Trophoblast cell (in vitro differentiated cells and primary cell): ENCODE data around the gene KRT83.

ENCODE experiments used
- DNase-seq, 2 donors: peaks; one replicate each; pipeline ENCODE4 v3.0.0-alpha.2; 2016
- H2AFZ ChIP-seq: 2 replicates; pipeline ENCODE4 v1.6.1; 2013; ENCODE audit warnings: low read length, moderate library complexity, mild to moderate bottlenecking; ENCODE audit not compliant: insufficient read depth, poor library complexity
- H2AK5ac ChIP-seq: 2 replicates; pipeline ENCODE4 v1.6.1; 2013; ENCODE audit warnings: mild to moderate bottlenecking, low read length
- H2BK120ac ChIP-seq: 2 replicates; pipeline ENCODE4 v1.6.1; 2013; ENCODE audit warnings: low read length, mild to moderate bottlenecking, moderate library complexity; ENCODE audit not compliant: insufficient read depth, poor library complexity
- H2BK12ac ChIP-seq: 2 replicates; pipeline ENCODE4 v1.6.1; 2013; ENCODE audit warnings: mild to moderate bottlenecking, low read length, moderate library complexity
- H2BK5ac ChIP-seq: 2 replicates; pipeline ENCODE4 v1.6.1; 2013; ENCODE audit warnings: low read length, low read depth, moderate library complexity, mild to moderate bottlenecking; ENCODE audit not compliant: poor library complexity
- H3K14ac ChIP-seq: 2 replicates; pipeline ENCODE4 v1.6.1; 2013; ENCODE audit warnings: mild to moderate bottlenecking, low read length
- H3K18ac ChIP-seq: 2 replicates; pipeline ENCODE4 v1.6.1; 2013; ENCODE audit warnings: mild to moderate bottlenecking, low read length
- H3K23ac ChIP-seq: 2 replicates; pipeline ENCODE4 v1.6.1; 2013; ENCODE audit warnings: low read length
- H3K27ac ChIP-seq: 2 replicates; pipeline ENCODE4 v1.5.1; 2013; ENCODE audit warnings: low read depth, mild to moderate bottlenecking, inconsistent platforms, low read length, moderate library complexity
- H3K27me3 ChIP-seq: 2 replicates; pipeline ENCODE4 v1.6.1; 2013; ENCODE audit warnings: inconsistent platforms, mild to moderate bottlenecking, low read length, moderate library complexity; ENCODE audit not compliant: insufficient read depth
- H3K36me3 ChIP-seq, 2 experiments: 1 replicate in 1 of 2; 2 replicates in 1 of 2; pipeline ENCODE4 v1.6.1; 2013; ENCODE audit warnings: low read length in 2 of 2, mild to moderate bottlenecking in 2 of 2, moderate library complexity in 1 of 2; ENCODE audit not compliant: insufficient read depth in 2 of 2, control insufficient read depth in 1 of 2
- H3K4ac ChIP-seq: 2 replicates; pipeline ENCODE4 v1.6.1; 2013; ENCODE audit warnings: low read depth, mild to moderate bottlenecking, low read length, moderate library complexity
- H3K4me1 ChIP-seq, 2 experiments: 1 replicate in 1 of 2; 2 replicates in 1 of 2; pipeline ENCODE4 v1.6.1; 2013; ENCODE audit warnings: low read length in 2 of 2, mild to moderate bottlenecking in 2 of 2, moderate library complexity in 1 of 2; ENCODE audit not compliant: insufficient read depth in 2 of 2, control insufficient read depth in 1 of 2
- H3K4me2 ChIP-seq: 2 replicates; pipeline ENCODE4 v1.6.1; 2013; ENCODE audit warnings: inconsistent platforms, mild to moderate bottlenecking, low read length, moderate library complexity
- H3K4me3 ChIP-seq: 2 replicates; pipeline ENCODE4 v1.5.1; 2013; ENCODE audit warnings: mild to moderate bottlenecking, low read depth, low read length, inconsistent platforms
- H3K79me1 ChIP-seq: one replicate; pipeline ENCODE4 v1.6.1; 2013; ENCODE audit warnings: low read length
- H3K79me2 ChIP-seq: 2 replicates; pipeline ENCODE4 v1.6.1; 2013; ENCODE audit warnings: low read length, mild to moderate bottlenecking; ENCODE audit not compliant: control insufficient read depth, insufficient read depth, poor library complexity
- H3K9ac ChIP-seq: 2 replicates; pipeline ENCODE4 v1.6.1; 2013; ENCODE audit warnings: mild to moderate bottlenecking, low read length
- H3K9me3 ChIP-seq: 2 replicates; pipeline ENCODE4 v1.6.1; 2013; ENCODE audit warnings: low read depth, mild to moderate bottlenecking, control low read depth, inconsistent platforms, low read length; ENCODE audit not compliant: insufficient read depth
- H4K12ac ChIP-seq: 2 replicates; pipeline ENCODE4 v1.6.1; 2013; ENCODE audit warnings: low read depth, mild to moderate bottlenecking, low read length, moderate library complexity
- H4K8ac ChIP-seq: 2 replicates; pipeline ENCODE4 v1.6.1; 2013; ENCODE audit warnings: low read depth, mild to moderate bottlenecking, low read length, moderate library complexity
- H4K91ac ChIP-seq: one replicate; pipeline ENCODE4 v1.6.1; 2013; ENCODE audit warnings: low read depth, mild to moderate bottlenecking, low read length, moderate library complexity
- WGBS: extraction: QIAGEN DNeasy Blood & Tissue Kit; methylation state at CpG from one replicate; pipeline ENCODE4 v1.1.7; 2013; ENCODE audit warnings: missing lambda C conversion rate; ENCODE audit not compliant: insufficient read length, insufficient coverage; ENCODE audit errors: extremely low coverage; 5-methylcytosine and 5-hydroxymethylcytosine counted together

KRT83 gene

DNA sequence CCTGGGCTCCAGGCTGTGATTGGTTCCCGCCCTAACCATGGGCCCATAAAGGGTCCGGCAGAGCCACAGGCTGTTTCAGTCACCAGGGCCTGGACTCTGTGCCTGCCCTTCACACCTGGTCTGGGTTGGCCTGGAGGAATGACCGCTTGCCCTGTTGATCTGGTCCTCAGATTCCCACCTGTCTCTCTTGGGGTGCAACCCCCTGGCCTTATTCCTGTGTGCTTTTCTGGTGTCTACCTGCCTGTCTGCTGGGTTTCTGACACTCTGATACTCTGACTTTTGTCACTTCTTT is 2.9 kb upstream of the KRT83 start:
- H3K36me3 ChIP-seq, result no peaks in the 10 kb centered on the region
- no peak overlapping the region for H4K12ac ChIP-seq
- no peak overlapping the region for H3K4ac ChIP-seq
- no peak overlapping the region for H3K23ac ChIP-seq
- H4K91ac ChIP-seq, result no peak overlapping the region
- no CpG with 5 or more reads among the region's 3 CpGs for WGBS
- H2AFZ ChIP-seq, result no peak overlapping the region
- no peak overlapping the region for H3K27ac ChIP-seq
- peaks cover 2% of the 10 kb centered on the region for H3K9me3 ChIP-seq
- H3K4me3 ChIP-seq, result no peak overlapping the region
- no peaks in the 10 kb centered on the region for H3K79me2 ChIP-seq
- DNase-seq, result no peak
- H2BK120ac ChIP-seq, result no peak overlapping the region
- no peak overlapping the region for H4K8ac ChIP-seq
- H2AK5ac ChIP-seq, result no peak overlapping the region
- H2BK12ac ChIP-seq, result no peak overlapping the region
- no peaks in the 10 kb centered on the region for H3K4me1 ChIP-seq
- H3K79me1 ChIP-seq, result no peaks in the 10 kb centered on the region
- no peak overlapping the region for H2BK5ac ChIP-seq
- no peak overlapping the region for H3K4me2 ChIP-seq
- H3K9ac ChIP-seq, result no peak overlapping the region
- no peak overlapping the region for H3K14ac ChIP-seq
- no peaks in the 10 kb centered on the region for H3K27me3 ChIP-seq
- no peak overlapping the region for H3K18ac ChIP-seq

DNA sequence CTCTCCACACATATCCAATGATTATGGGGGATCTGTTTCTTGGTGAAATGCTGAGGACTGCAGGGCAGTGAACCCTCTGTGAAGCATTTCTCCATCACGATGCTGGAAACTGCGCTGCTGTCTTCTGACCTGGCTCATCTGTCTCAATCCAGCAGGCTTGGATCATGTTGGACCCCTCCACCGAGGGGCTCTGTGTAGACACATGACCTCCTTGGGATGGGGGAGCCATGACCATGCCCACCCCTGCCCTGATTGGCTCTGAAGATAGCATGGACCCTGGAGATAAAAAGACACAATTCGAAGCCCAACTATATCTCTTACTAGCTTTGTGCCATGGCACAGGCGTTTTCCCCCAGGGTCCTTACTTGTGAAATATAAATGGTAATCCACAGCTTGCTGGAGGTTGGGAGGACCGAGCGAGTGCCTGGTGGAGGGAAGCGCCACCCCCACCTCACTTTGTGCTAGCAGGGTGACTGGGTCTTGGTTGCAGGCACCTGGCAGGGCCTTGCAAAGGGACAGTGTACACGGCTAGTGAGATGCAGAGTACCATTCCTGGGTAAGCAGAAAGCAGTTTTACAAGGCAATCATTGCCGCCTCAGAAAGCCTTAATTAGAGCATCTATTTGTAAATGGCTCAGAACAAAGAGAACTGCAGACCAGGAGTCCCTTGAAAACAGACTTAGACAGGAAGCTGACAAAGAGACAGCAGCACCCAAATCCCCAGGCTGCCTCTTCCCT is 2.4 kb upstream of the KRT83 start:
- Histone ChIP-seq H4K12ac (no peak overlapping the region), H3K23ac (no peak overlapping the region), H3K4ac (no peak overlapping the region), H3K9me3 (peaks cover 2% of the 10 kb centered on the region), H2AFZ (no peak overlapping the region), H2BK12ac (no peak overlapping the region), H3K36me3 (no peaks in the 10 kb centered on the region), H3K27me3 (no peaks in the 10 kb centered on the region), H3K9ac (no peak overlapping the region), H3K27ac (no peak overlapping the region), H2BK5ac (no peak overlapping the region), H3K4me1 (no peaks in the 10 kb centered on the region), H3K18ac (no peak overlapping the region), H3K79me2 (no peaks in the 10 kb centered on the region), H4K8ac (no peak overlapping the region), H3K4me2 (no peak overlapping the region), H3K14ac (no peak overlapping the region), H3K79me1 (no peaks in the 10 kb centered on the region), H4K91ac (no peak overlapping the region), H2BK120ac (no peak overlapping the region), H3K4me3 (no peak overlapping the region), H2AK5ac (no peak overlapping the region)
- DNase-seq, result no peak
- no CpG with 5 or more reads among the region's 10 CpGs for WGBS

DNA sequence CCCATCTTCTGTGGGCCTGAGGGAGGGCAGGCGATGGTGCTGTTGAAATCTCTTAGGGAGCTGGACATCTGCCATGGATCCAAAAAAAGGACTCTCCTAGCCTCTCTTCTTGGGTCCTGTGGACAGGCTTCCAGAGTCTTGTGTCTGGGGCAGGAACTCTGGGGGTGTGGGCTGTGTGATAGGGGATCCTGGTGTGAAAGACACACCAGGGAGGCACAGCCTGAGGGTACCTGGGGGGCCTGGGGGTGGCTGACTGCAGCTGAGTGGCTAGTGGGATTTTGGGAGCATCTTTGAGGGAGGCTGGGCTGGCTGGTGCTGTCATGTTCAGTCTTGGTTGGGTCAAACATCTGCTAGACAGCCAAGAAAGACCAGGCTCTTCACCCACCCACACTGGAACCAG is 1.8 kb upstream of the KRT83 start:
- Histone ChIP-seq H2BK120ac (no peak overlapping the region), H3K4me1 (no peaks in the 10 kb centered on the region), H3K36me3 (no peaks in the 10 kb centered on the region), H3K4me2 (no peak overlapping the region), H3K27me3 (no peaks in the 10 kb centered on the region), H4K8ac (no peak overlapping the region), H4K91ac (no peak overlapping the region), H3K14ac (no peak overlapping the region), H2AK5ac (no peak overlapping the region), H3K4me3 (no peak overlapping the region), H3K27ac (no peak overlapping the region), H2AFZ (no peak overlapping the region), H3K79me2 (no peaks in the 10 kb centered on the region), H3K9me3 (peaks cover 2% of the 10 kb centered on the region), H3K79me1 (no peaks in the 10 kb centered on the region), H3K18ac (no peak overlapping the region), H2BK5ac (no peak overlapping the region), H4K12ac (no peak overlapping the region), H3K4ac (no peak overlapping the region), H2BK12ac (no peak overlapping the region), H3K23ac (no peak overlapping the region), H3K9ac (no peak overlapping the region)
- DNase-seq, result no peak
- no CpG with 5 or more reads among the region's 1 CpG for WGBS

DNA sequence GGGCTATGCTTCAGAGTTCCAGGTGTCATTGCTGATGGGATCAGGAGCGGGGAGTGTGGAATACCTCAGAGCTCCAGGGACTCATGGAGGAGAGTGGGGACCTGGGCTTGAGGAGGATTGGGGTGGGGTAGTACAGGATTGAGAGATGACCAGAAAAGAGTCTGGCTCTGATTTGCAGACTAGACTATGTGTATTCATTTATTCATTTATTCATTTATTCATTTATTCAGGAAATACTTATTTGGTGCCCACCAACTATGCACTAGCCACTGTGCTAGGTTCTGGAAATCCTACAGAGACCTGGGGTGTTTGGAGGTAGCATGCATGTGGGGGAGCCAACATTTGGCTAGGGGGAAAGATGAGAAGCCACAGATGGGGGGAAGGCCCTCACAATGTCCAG is 871 bp upstream of the KRT83 start:
- Histone ChIP-seq H2BK12ac (no peak overlapping the region), H4K91ac (no peak overlapping the region), H3K9me3 (peaks cover 2% of the 10 kb centered on the region), H3K9ac (no peak overlapping the region), H3K4me3 (no peak overlapping the region), H3K23ac (no peak overlapping the region), H4K12ac (no peak overlapping the region), H3K36me3 (no peaks in the 10 kb centered on the region), H3K14ac (no peak overlapping the region), H3K4me2 (no peak overlapping the region), H4K8ac (no peak overlapping the region), H3K18ac (no peak overlapping the region), H3K4me1 (no peaks in the 10 kb centered on the region), H3K27ac (no peak overlapping the region), H2BK120ac (no peak overlapping the region), H3K79me2 (no peaks in the 10 kb centered on the region), H3K4ac (no peak overlapping the region), H2BK5ac (no peak overlapping the region), H3K27me3 (no peaks in the 10 kb centered on the region), H2AK5ac (no peak overlapping the region), H3K79me1 (no peaks in the 10 kb centered on the region), H2AFZ (no peak overlapping the region)
- WGBS, result no CpG with 5 or more reads among the region's 1 CpG
- DNase-seq, result no peak
